Measurements from ENCODE around the gene RAD51B. TPM values are rescaled to one million over a fixed set of nuclear protein-coding genes. Genes with fewer than 3 reads are reported as not detected.

Gene RAD51B
- total and polyA plus RNA-seq, 4 donors: 2.5 to 95.0 (median 9.6) TPM

DNA sequence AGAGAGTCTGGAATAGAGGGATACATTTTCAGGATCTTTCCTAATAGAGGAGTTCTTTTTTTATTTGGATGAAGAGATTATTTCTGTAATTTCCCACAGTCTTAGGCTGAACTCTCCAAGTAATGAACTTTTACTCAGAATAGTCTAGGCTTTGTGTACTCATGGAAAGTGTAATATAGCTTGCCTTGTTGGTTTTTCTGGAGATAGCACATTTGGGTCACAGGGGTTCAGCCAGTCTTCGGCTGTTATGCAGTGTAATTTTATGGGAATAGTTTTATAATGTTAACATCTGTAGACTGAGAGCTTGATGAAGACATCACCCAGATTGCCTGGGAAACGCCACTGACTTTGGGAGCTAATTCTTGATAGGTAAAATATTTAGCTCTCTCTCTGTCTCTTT, 450.8 kb downstream of the RAD51B start:
- Histone ChIP-seq H3K27me3 (ENCODE audit: control insufficient read depth in 3 of 3, insufficient read depth in 3 of 3, low read length in 2 of 3) (no peaks in the 10 kb centered on the region), H3K4me3 (no peak overlapping the region), H3K27ac (ENCODE audit: low read depth in 1 of 2, low read length in 1 of 2) (no peak overlapping the region), H3K36me3 (ENCODE audit: control insufficient read depth in 4 of 4, insufficient read depth in 4 of 4, low read length in 4 of 4) (no peaks in the 10 kb centered on the region), H3K9me3 (ENCODE audit: control insufficient read depth in 4 of 4, insufficient read depth in 3 of 4, low read length in 3 of 4) (no peaks in the 10 kb centered on the region), H3K4me1 (ENCODE audit: control insufficient read depth in 5 of 5, insufficient read depth in 5 of 5, low read length in 5 of 5) (peaks cover 5 to 80% (median 48%) of the 10 kb centered on the region in 5 donors), H3K9ac (ENCODE audit: insufficient read depth in 1 of 2, low read length in 2 of 2) (no peak overlapping the region)
- DNase-seq (peak; percentile 89 to 99 (median 98)), ATAC-seq (ENCODE audit: insufficient read depth, low FRiP score) (no peak)
- WGBS, 2 donors: 76 to 94% methylated on average over 2 of the region's 2 CpGs
- TF ChIP-seq, protein P1, sequence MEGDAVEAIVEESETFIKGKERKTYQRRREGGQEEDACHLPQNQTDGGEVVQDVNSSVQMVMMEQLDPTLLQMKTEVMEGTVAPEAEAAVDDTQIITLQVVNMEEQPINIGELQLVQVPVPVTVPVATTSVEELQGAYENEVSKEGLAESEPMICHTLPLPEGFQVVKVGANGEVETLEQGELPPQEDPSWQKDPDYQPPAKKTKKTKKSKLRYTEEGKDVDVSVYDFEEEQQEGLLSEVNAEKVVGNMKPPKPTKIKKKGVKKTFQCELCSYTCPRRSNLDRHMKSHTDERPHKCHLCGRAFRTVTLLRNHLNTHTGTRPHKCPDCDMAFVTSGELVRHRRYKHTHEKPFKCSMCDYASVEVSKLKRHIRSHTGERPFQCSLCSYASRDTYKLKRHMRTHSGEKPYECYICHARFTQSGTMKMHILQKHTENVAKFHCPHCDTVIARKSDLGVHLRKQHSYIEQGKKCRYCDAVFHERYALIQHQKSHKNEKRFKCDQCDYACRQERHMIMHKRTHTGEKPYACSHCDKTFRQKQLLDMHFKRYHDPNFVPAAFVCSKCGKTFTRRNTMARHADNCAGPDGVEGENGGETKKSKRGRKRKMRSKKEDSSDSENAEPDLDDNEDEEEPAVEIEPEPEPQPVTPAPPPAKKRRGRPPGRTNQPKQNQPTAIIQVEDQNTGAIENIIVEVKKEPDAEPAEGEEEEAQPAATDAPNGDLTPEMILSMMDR (IDR thresholded peaks at IDR 0.05; ENCODE audit: control extremely low read depth, extremely low read depth): no peak

DNA sequence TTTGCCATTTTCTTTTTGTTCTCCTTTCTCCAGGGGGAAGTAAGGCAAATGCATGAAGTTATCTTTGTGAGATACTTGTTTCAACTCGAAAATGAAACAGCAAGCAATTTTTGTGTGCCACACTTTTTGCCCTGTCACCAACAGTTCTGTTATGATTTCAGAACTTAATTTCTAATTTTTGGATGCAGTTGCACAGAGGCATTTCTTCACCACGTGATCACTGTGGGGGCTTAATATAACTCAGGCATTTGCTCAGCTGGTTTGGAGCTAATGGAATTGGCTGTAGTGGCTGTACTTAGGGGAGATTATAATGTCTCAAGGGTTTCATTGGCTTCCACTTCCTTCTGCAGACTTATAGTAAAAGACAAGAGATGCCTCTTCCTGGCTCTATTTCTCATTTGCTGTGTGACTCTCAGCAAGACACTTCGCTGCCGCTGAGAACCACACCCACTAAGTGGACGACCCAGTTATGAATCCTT, 452.4 kb downstream of the RAD51B start:
- Histone ChIP-seq H3K4me1 (ENCODE audit: control insufficient read depth in 5 of 5, insufficient read depth in 5 of 5, low read length in 5 of 5) (peaks cover 5 to 71% (median 48%) of the 10 kb centered on the region in 5 donors), H3K9me3 (ENCODE audit: control insufficient read depth in 4 of 4, insufficient read depth in 3 of 4, low read length in 3 of 4) (no peaks in the 10 kb centered on the region), H3K36me3 (ENCODE audit: control insufficient read depth in 4 of 4, insufficient read depth in 4 of 4, low read length in 4 of 4) (no peaks in the 10 kb centered on the region), H3K27me3 (ENCODE audit: control insufficient read depth in 3 of 3, insufficient read depth in 3 of 3, low read length in 2 of 3) (no peaks in the 10 kb centered on the region), H3K4me3 (no peak overlapping the region), H3K9ac (ENCODE audit: insufficient read depth in 1 of 2, low read length in 2 of 2) (no peak overlapping the region), H3K27ac (ENCODE audit: low read depth in 1 of 2, low read length in 1 of 2) (peak overlapping the region in 1 of 2 donors; percentile 5)
- ATAC-seq (ENCODE audit: insufficient read depth, low FRiP score) (no peak), DNase-seq (peak in 2 of 3 donors; percentile 67 to 70)
- 59 to 67% methylated on average over 5 of the region's 5 CpGs for WGBS, 2 donors
- TF ChIP-seq, protein P1 (IDR thresholded peaks at IDR 0.05; ENCODE audit: control extremely low read depth, extremely low read depth): no peak

- TF ChIP-seq, protein P1 (IDR thresholded peaks at IDR 0.05; ENCODE audit: control extremely low read depth, extremely low read depth): no peak
- H3K9me3 ChIP-seq (ENCODE audit: control insufficient read depth in 4 of 4, insufficient read depth in 3 of 4, low read length in 3 of 4): no peaks in the 10 kb centered on the region
- peaks cover 2 to 57% (median 37%) of the 10 kb centered on the region in 5 donors for H3K4me1 ChIP-seq (ENCODE audit: control insufficient read depth in 5 of 5, insufficient read depth in 5 of 5, low read length in 5 of 5)
- DNase-seq: no peak
- no peaks in the 10 kb centered on the region for H3K36me3 ChIP-seq (ENCODE audit: control insufficient read depth in 4 of 4, insufficient read depth in 4 of 4, low read length in 4 of 4)
- WGBS, 2 donors: 89 to 95% methylated on average over 4 of the region's 4 CpGs
- no peak overlapping the region for H3K27ac ChIP-seq (ENCODE audit: low read depth in 1 of 2, low read length in 1 of 2)
- H3K9ac ChIP-seq (ENCODE audit: insufficient read depth in 1 of 2, low read length in 2 of 2): no peak overlapping the region
- no peaks in the 10 kb centered on the region for H3K27me3 ChIP-seq (ENCODE audit: control insufficient read depth in 3 of 3, insufficient read depth in 3 of 3, low read length in 2 of 3)
- ATAC-seq (ENCODE audit: insufficient read depth, low FRiP score): no peak
- H3K4me3 ChIP-seq: no peak overlapping the region
Measured at GRCh38 chr14:68273413-68273812, 453.8 kb downstream of the RAD51B start.

- H3K27me3 ChIP-seq (ENCODE audit: control insufficient read depth in 3 of 3, insufficient read depth in 3 of 3, low read length in 2 of 3): no peaks in the 10 kb centered on the region
- H3K27ac ChIP-seq (ENCODE audit: low read depth in 1 of 2, low read length in 1 of 2): no peak overlapping the region
- peaks cover 1 to 52% (median 25%) of the 10 kb centered on the region in 5 donors for H3K4me1 ChIP-seq (ENCODE audit: control insufficient read depth in 5 of 5, insufficient read depth in 5 of 5, low read length in 5 of 5)
- no peaks in the 10 kb centered on the region for H3K36me3 ChIP-seq (ENCODE audit: control insufficient read depth in 4 of 4, insufficient read depth in 4 of 4, low read length in 4 of 4)
- no peak overlapping the region for H3K4me3 ChIP-seq
- TF ChIP-seq, protein P1 (IDR thresholded peaks at IDR 0.05; ENCODE audit: control extremely low read depth, extremely low read depth): no peak
- H3K9me3 ChIP-seq (ENCODE audit: control insufficient read depth in 4 of 4, insufficient read depth in 3 of 4, low read length in 3 of 4): no peaks in the 10 kb centered on the region
- no peak overlapping the region for H3K9ac ChIP-seq (ENCODE audit: insufficient read depth in 1 of 2, low read length in 2 of 2)
- DNase-seq: no peak
- 85 to 91% methylated on average over 2 of the region's 2 CpGs for WGBS, 2 donors
- no peak for ATAC-seq (ENCODE audit: insufficient read depth, low FRiP score)
Measured at GRCh38 chr14:68274725-68275124, 455.1 kb downstream of the RAD51B start.
